VCaP (cell line): ENCODE measurements around the gene RNASEH2A.

ENCODE experiments used
- H3K27ac ChIP-seq: fragments of 450-650 bp; 2 replicates; pipeline ENCODE4 v1.5.1; 2017
- CTCF ChIP-seq: fragments of 450-650 bp; conservative IDR thresholded peaks from 2 replicates; pipeline ENCODE4 v1.5.1; 2017; ENCODE audit warnings: mild to moderate bottlenecking, moderate library complexity

Gene RNASEH2A

GRCh38 chr19:12833738-12834565 lies 27.6 kb downstream of the RNASEH2A start:
- H3K27ac ChIP-seq = peak overlapping the region; percentile 58; the same call in 1 of the 2 replicates
- no peak for TF ChIP-seq CTCF

GRCh38 chr19:12834566-12834943 lies 28.2 kb downstream of the RNASEH2A start, which contains the start of gene RTBDN:
Gene RTBDN, minus strand, starts transcription at chr19:12834579. Its CDS starts 4,600 bp downstream, at chr19:12829979.
- no peak for TF ChIP-seq CTCF
- peak within 1 kb of the TSS; percentile 58; the same call in 1 of the 2 replicates for H3K27ac ChIP-seq

DNA sequence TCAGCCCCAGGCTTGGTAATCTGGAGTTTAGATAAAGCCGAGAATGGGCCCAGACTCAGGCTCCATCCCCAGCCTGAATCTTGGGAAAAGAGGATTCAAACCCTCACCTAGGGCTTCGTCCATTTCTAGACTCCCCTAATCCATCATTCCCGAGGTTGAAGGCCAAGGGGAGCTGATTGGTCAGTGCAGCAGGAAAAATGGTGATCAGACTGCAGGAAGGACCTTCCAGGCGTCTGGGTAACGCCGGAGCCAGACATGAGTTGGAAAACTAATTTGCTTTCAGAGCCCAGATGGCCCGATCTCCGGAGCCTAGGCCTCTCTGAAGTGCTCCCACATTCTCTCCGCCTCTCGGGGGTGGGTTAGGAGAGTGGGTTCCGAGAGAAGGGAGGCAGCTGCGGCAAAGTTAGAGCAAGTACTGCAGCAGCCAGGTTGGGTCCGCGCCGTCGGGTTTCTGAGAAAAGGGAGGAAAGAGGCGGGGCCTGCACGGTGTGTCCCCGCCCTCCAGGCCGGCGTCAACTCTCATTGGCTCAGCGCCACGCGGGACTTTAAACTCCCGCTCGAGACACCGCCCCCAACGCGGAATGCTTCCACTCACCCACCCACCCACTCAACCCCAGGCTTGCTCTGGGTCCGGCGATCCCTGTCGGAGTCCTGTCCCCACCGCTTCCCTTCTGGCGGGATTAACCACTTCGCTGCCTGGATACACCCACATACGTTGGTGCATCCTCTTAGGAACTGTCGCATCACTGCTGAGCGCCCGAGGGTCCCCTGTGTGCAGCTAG lies 28.8 kb downstream of the RNASEH2A start:
- H3K27ac ChIP-seq = no peak overlapping the region
- TF ChIP-seq CTCF = no peak

GRCh38 chr19:12836529-12836863 lies 30.1 kb downstream of the RNASEH2A start:
- TF ChIP-seq CTCF = no peak
- peak overlapping the region; percentile 55; the same call in 1 of the 2 replicates for H3K27ac ChIP-seq

DNA sequence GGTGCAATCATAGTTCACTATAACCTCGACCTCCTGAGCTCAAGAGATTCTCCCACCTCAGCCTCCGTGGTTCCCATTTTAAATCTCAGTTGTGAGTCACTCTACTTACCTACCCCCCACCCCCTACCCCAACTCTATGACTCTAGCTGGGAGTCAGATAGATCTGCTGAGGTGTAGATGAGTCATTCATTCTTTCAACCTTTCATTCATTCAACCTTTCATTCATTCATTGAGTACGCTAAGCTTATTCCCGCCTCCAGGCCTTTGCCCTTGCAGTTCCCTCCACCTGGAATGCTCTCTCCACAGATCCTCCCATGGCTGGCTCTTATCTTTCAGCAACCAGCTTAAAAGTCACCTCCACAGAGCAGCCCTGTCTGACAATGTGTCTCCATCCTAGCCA lies 30.8 kb downstream of the RNASEH2A start:
- H3K27ac ChIP-seq = no peak overlapping the region
- no peak for TF ChIP-seq CTCF

- TF ChIP-seq CTCF = peak; percentile 96
- peak within 1 kb of the TSS; percentile 74 for H3K27ac ChIP-seq
Measured at GRCh38 chr19:12838182-12838885, 31.9 kb downstream of the RNASEH2A start, which contains the start of gene MAST1. Gene MAST1, plus strand, starts transcription at chr19:12838515. Its CDS starts 58 bp downstream, at chr19:12838573.
